Measurements from ENCODE around the gene C19orf25. TPM values are rescaled to one million over a fixed set of nuclear protein-coding genes. Genes with fewer than 3 reads are reported as not detected.

The C19orf25 gene
- total RNA-seq, 1 donor from 2014 or later: 29.2 TPM

- no peak for TF ChIP-seq CTCF (IDR thresholded peaks at IDR 0.05; ENCODE audit: partially characterized antibody, unreplicated experiment)
- Mint-ChIP-seq H3K4me1 (ENCODE audit: low read depth, unreplicated experiment) (peaks cover 7% of the 10 kb centered on the region), H3K4me3 (ENCODE audit: unreplicated experiment) (peak overlapping the region; percentile 79), H3K36me3 (ENCODE audit: unreplicated experiment) (no peaks in the 10 kb centered on the region), H3K9me3 (ENCODE audit: unreplicated experiment) (peaks cover 28% of the 10 kb centered on the region), H3K27me3 (ENCODE audit: unreplicated experiment) (peaks cover 36% of the 10 kb centered on the region), H3K27ac (ENCODE audit: unreplicated experiment) (peak overlapping the region; percentile 98)
- peak; percentile 65 for DNase-seq
These were observed 6.6 kb downstream of the C19orf25 start for GRCh38 chr19:1472231-1473084.

GRCh38 chr19:1471515-1472160 lies 7.4 kb downstream of the C19orf25 start:
- no peak overlapping the region for H3K4me3 Mint-ChIP-seq (ENCODE audit: unreplicated experiment)
- peak; percentile 67 for DNase-seq
- H3K36me3 Mint-ChIP-seq (ENCODE audit: unreplicated experiment): no peaks in the 10 kb centered on the region
- H3K4me1 Mint-ChIP-seq (ENCODE audit: low read depth, unreplicated experiment): peaks cover 7% of the 10 kb centered on the region
- TF ChIP-seq CTCF (IDR thresholded peaks at IDR 0.05; ENCODE audit: partially characterized antibody, unreplicated experiment): no peak
- peaks cover 28% of the 10 kb centered on the region for H3K9me3 Mint-ChIP-seq (ENCODE audit: unreplicated experiment)
- H3K27ac Mint-ChIP-seq (ENCODE audit: unreplicated experiment): peak overlapping the region; percentile 55
- peaks cover 32% of the 10 kb centered on the region for H3K27me3 Mint-ChIP-seq (ENCODE audit: unreplicated experiment)

- H3K9me3 Mint-ChIP-seq (ENCODE audit: unreplicated experiment): peaks cover 29% of the 10 kb centered on the region
- no peaks in the 10 kb centered on the region for H3K36me3 Mint-ChIP-seq (ENCODE audit: unreplicated experiment)
- no peak for TF ChIP-seq CTCF (IDR thresholded peaks at IDR 0.05; ENCODE audit: partially characterized antibody, unreplicated experiment)
- no peak overlapping the region for H3K4me3 Mint-ChIP-seq (ENCODE audit: unreplicated experiment)
- H3K27me3 Mint-ChIP-seq (ENCODE audit: unreplicated experiment): peaks cover 32% of the 10 kb centered on the region
- peak overlapping the region; percentile 52 for H3K27ac Mint-ChIP-seq (ENCODE audit: unreplicated experiment)
- peaks cover 7% of the 10 kb centered on the region for H3K4me1 Mint-ChIP-seq (ENCODE audit: low read depth, unreplicated experiment)
- DNase-seq: peak; percentile 80
These were observed 8.0 kb downstream of the C19orf25 start for GRCh38 chr19:1471010-1471514.

- Mint-ChIP-seq H3K4me1 (ENCODE audit: low read depth, unreplicated experiment) (peaks cover 7% of the 10 kb centered on the region), H3K9me3 (ENCODE audit: unreplicated experiment) (peaks cover 29% of the 10 kb centered on the region), H3K27ac (ENCODE audit: unreplicated experiment) (peak overlapping the region; percentile 52), H3K36me3 (ENCODE audit: unreplicated experiment) (no peaks in the 10 kb centered on the region), H3K27me3 (ENCODE audit: unreplicated experiment) (peaks cover 32% of the 10 kb centered on the region), H3K4me3 (ENCODE audit: unreplicated experiment) (peak overlapping the region; percentile 49)
- peak; percentile 79 for DNase-seq
- no peak for TF ChIP-seq CTCF (IDR thresholded peaks at IDR 0.05; ENCODE audit: partially characterized antibody, unreplicated experiment)
These were observed 8.6 kb downstream of the C19orf25 start for GRCh38 chr19:1470305-1471009.

Data from glutamatergic neuron (in vitro differentiated cells).